GM20000 (cell line): Measurements from ENCODE around the gene ABCB1.
A peak's percentile ranks its signal among the peaks of the same experiment; 100 is the strongest.

Experiments
- DNase-seq: peaks from one replicate; pipeline ENCODE4 v3.0.0; 2012; ENCODE audit warnings: low spot score
- TF ChIP-seq, protein P1 (sequence below): IDR thresholded peaks from 2 replicates; pipeline ENCODE4 v1.5.1; 2012; ENCODE audit warnings: mild to moderate bottlenecking, control low read depth; ENCODE audit errors: extremely low read depth, missing control alignments

The ABCB1 gene

DNA sequence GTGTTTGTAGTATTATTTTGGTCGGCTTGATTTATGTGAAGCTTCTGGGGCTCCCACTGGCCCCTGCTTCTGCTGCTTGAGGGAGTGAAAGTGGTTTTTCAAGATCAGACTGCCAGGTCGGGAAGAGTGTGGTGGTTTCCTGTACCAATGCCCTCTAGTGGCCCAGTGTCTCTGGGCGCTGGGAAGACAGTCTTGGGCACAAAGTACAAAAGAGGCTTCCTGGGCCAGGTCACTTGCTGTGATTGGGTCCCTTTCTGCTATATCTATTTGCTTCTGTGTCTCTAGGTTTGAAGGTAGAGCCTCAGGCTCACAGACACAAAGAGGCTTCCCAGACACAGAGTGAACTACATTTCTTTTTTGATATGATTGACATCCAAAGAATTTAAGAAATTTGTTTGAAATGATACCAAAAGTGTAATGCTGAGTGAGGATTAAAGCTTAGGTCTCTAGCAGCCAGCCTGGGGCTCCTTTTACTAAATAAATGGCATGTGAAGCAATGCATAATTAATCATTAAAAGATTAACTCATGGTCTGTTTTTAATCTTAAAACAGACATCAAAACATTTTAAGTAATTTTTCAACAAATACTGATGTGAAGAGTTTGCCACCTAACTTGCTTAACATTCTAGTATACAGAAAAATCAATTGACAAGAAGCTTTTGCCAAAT, 36.3 kb downstream of the ABCB1 start:
- TF ChIP-seq, protein P1, sequence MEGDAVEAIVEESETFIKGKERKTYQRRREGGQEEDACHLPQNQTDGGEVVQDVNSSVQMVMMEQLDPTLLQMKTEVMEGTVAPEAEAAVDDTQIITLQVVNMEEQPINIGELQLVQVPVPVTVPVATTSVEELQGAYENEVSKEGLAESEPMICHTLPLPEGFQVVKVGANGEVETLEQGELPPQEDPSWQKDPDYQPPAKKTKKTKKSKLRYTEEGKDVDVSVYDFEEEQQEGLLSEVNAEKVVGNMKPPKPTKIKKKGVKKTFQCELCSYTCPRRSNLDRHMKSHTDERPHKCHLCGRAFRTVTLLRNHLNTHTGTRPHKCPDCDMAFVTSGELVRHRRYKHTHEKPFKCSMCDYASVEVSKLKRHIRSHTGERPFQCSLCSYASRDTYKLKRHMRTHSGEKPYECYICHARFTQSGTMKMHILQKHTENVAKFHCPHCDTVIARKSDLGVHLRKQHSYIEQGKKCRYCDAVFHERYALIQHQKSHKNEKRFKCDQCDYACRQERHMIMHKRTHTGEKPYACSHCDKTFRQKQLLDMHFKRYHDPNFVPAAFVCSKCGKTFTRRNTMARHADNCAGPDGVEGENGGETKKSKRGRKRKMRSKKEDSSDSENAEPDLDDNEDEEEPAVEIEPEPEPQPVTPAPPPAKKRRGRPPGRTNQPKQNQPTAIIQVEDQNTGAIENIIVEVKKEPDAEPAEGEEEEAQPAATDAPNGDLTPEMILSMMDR: peak; percentile 34
- DNase-seq: peak; percentile 25

DNA sequence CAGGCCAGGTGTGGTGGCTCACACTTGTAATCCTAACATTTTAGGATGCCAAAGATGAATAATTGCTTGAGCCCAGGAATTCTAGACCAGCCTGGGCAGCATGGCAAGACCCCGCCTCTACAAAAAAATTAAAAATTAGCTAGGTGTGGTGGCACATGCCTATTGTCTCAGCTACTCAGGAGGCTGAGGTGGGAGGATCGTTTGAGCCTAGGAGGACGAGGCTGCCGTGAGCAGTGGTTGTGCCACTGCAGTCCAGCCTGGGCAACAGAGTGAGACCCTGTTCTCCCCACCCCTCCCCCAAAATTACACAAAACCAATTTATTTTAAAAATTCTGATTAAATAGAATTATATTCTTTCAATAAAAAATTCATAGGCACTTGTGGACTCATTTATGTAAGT, 39.0 kb downstream of the ABCB1 start:
- no peak for DNase-seq
- TF ChIP-seq, protein P1: no peak

DNA sequence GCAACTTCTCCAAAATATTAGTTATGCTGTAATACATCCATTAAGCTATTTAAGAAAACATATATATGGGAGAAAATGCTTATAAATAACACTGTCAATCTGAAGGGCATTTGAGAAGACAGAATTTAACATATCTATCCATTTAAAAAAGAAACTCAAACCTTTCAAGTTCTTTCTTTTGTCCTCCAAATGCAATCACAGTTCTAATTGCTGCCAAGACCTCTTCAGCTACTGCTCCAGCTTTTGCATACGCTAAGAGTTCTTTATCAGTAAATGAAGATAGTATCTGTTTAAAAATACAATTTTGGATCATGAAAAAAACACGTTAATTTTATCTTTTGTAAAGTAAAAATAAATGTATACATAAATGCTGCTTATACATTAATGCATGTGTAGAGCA, 39.6 kb downstream of the ABCB1 start:
- TF ChIP-seq, protein P1: no peak
- no peak for DNase-seq

DNA sequence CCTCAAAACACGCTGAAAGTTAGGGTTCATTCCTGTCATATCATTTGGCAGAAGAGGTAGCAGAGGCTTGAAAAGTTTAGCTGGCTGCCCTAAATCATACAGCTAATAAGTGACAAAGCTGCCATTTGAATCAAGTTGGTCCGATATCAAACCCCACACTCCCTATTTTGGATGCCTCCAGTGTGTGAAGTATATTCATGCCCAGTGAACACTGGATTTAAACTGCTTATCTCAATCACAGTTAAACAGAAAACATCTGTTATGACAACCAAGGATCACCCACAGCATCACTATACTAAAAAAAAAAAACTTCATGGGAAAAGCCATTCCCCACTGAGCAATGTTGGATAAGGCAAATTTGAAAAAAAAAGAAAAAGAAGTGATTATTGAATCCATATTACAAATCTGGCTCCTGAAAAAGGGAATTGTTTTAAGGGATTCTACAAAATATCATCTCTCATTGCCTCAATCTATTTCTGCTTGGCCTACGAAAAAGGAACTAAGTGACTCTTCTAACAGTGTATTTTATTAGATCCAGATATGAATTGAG, 48.3 kb downstream of the ABCB1 start:
- TF ChIP-seq, protein P1: no peak
- DNase-seq: no peak

DNA sequence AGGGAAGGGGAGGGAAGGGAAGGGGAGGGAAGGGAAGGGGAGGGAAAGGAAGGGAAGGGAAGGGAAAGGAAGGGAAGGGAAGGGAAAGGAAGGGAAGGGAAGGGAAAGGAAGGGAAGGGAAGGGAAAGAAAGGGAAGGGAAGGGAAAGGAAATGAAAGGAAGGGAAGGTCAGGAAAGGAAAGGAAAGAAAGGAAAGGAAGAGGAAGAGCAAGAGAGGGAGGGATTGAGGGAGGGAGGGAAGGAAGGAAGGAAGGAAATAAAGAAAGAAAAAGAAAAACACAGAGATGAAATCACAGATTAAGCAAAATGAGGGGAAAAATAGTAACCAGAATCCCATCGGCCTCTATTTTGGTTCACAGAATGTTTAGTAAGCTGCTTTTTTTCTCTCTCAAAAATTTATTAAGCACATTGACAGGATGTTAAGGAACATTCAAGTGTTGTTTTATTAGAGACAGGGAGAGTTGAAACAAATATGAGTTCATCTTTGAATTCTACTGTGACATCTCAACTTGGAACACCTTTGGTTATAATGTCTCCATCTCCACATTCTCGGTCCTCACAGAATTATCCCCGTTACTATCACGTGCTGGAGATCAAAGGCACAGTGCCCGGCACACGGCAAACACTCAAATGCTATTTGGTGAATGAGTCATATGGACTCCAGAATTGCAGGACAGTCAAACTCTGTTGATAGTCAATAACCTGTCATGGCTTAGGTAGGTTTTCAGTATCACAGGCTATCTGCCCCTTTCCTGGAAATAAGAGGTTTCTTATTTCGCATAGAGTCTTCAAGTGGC, 52.4 kb downstream of the ABCB1 start:
- no peak for DNase-seq
- TF ChIP-seq, protein P1: no peak

DNA sequence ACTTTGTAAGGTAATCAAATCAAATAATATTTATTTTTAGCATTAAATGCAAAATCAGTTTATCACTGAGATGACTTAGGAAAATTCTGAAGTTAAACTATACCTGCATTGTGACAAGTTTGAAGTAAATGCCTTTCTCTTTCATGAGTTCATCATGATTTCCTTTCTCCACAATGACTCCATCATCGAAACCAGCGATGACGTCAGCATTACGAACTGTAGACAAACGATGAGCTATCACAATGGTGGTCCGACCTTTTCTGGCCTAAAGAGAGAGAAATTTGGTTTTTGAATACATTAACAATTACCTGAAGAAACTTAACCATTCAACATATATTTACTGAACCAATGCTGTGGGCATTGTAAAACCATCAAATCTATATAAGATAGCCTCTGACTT, 54.9 kb downstream of the ABCB1 start:
- TF ChIP-seq, protein P1: no peak
- no peak for DNase-seq

DNA sequence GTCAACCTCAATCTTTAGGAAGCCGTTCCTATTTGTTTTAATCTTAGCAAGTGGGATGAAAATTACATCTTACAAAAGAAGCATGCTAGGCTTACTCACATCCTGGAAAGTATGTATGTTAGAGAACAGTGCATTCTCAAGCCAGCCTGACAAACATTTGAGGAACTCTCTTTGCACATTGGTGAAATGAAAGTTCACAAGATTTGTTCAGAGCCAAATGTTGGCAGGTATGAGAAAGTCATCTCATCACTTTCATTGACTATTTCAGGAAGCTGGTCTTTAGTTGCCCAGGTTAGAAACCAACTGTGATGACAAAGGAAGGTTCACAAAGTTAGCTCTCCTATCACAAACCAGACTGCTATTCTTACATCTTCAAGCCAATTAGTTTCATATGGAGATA, 57.1 kb downstream of the ABCB1 start:
- no peak for DNase-seq
- TF ChIP-seq, protein P1: no peak
